Muscle of leg (tissue), 11 donors: ENCODE data around the gene ATAD3C. TPM values are rescaled to one million over a fixed set of nuclear protein-coding genes. Genes with fewer than 3 reads are reported as not detected.
A peak's percentile ranks its signal among the peaks of the same experiment; 100 is the strongest.
"Not testable (repeated sequence)": the region's sequence is repeated elsewhere in the genome, so short reads cannot be mapped to it uniquely, and the experiment has no call there.

ENCODE experiments used
- DNase-seq: peaks from one replicate; pipeline ENCODE4 v3.0.0; 2013
- H3K27ac ChIP-seq: one replicate; pipeline ENCODE4 v1.5.1; 2013; ENCODE audit warnings: mild to moderate bottlenecking, low read length, control low read depth
- H3K27me3 ChIP-seq: one replicate; pipeline ENCODE4 v1.6.1; 2013; ENCODE audit warnings: low read length; ENCODE audit not compliant: control insufficient read depth, insufficient read depth
- H3K36me3 ChIP-seq: one replicate; pipeline ENCODE4 v1.6.1; 2013; ENCODE audit warnings: low read length; ENCODE audit not compliant: control insufficient read depth, insufficient read depth
- H3K4me1 ChIP-seq: one replicate; pipeline ENCODE4 v1.6.1; 2013; ENCODE audit warnings: low read length; ENCODE audit not compliant: control insufficient read depth, insufficient read depth
- H3K4me3 ChIP-seq: one replicate; pipeline ENCODE4 v1.5.1; 2013; ENCODE audit warnings: low read length, control low read depth
- H3K9me3 ChIP-seq: replicated peaks from 2 replicates; pipeline ENCODE4 v1.6.1; 2013; ENCODE audit warnings: low read depth, low read length; ENCODE audit not compliant: control insufficient read depth
- WGBS: methylation state at CpG from one replicate; pipeline ENCODE4 v1.1.5; 2013; ENCODE audit warnings: missing lambda C conversion rate; ENCODE audit not compliant: insufficient coverage; 5-methylcytosine and 5-hydroxymethylcytosine counted together
- polyA plus RNA-seq, 8 donors: library from polyadenylated mRNA; unstranded; fragments of 120-200 nt; gene quantifications; one replicate each; pipeline versions ENCODE4 v1.2.1 to v1.2.3, GENCODE V29; 2013; ENCODE audit warnings: inconsistent platforms in 1 of 8, low replicate concordance in 1 of 8; ENCODE audit not compliant: insufficient read length in 8 of 8, insufficient read depth in 1 of 8
- total RNA-seq: library from RNA; stranded (reverse); fragments of 120-200 nt; gene quantifications from one replicate; pipeline ENCODE4 v1.2.4, GENCODE V29; 2013

ATAD3C gene
- total and polyA plus RNA-seq, 9 donors: 0.22 to 1.2 (median 0.35) TPM

DNA sequence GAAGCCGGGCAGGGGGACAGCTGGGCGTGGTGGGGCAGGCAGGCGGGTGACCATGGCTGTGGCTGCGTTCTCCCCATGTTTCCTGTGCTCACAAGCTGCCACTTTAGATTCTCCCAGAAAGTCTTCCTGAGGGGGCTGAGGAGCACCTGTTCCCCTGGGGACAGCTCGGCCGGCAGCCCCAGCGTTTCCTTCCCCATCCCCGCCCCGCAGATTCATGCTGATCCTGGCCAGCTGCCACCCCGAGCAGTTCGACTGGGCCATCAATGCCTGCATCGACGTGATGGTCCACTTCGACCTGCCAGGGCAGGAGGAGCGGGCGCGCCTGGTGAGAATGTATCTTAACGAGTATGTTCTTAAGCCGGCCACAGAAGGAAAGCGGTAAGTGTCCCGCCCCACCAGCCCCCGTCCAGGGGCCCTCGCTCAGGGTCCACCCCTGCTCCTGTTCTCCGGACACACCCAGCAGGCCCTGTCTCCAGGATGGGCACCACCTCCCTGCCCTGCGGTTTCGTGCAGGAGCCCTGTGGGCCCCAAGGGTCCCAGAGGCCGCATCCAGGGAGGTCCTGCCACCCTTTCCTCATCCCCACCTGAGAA is 11.1 kb downstream of the ATAD3C start:
- whole genome bisulfite sequencing: 66% methylated on average over 25 of the region's 27 CpGs
- Histone ChIP-seq H3K9me3 (no peaks in the 10 kb centered on the region), H3K36me3 (no peaks in the 10 kb centered on the region), H3K27me3 (no peaks in the 10 kb centered on the region), H3K4me3 (no peak overlapping the region), H3K27ac (no peak overlapping the region), H3K4me1 (peaks cover 10% of the 10 kb centered on the region)
- no peak for DNase-seq

DNA sequence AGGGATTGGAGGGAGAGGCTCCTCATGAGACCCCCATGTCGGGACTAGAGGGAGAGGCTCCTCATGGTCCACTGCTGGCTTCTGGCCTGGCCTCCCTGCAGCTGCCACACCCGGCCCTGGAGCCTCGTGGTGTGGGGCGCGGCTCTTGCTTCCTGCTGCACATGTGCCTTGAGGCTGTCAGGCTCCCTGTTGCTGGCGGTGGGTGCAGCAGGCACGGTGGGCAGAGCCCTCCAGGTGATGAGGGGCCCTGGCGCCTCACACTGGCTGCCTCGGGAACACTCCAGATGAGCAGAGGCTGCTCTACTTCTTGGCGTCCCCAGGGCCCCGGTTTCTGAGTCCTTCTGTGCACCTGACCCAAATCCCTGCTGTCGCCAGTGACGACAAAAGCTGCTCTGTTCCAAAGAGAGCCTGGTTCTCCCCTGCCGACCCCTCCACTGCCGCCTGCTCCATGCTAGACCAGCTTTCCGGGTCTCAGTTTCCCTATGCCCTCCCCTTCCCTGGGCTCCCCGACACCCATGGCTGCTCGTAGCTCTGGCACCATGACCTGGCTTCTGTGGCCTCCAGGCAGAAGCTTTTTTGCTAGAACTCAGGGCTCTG is 12.3 kb downstream of the ATAD3C start:
- peaks cover 10% of the 10 kb centered on the region for H3K4me1 ChIP-seq
- no peaks in the 10 kb centered on the region for H3K36me3 ChIP-seq
- no peaks in the 10 kb centered on the region for H3K27me3 ChIP-seq
- 56% methylated on average over 17 of the region's 18 CpGs for WGBS
- H3K9me3 ChIP-seq: no peaks in the 10 kb centered on the region
- DNase-seq: no peak
- H3K27ac ChIP-seq: no peak overlapping the region
- no peak overlapping the region for H3K4me3 ChIP-seq

DNA sequence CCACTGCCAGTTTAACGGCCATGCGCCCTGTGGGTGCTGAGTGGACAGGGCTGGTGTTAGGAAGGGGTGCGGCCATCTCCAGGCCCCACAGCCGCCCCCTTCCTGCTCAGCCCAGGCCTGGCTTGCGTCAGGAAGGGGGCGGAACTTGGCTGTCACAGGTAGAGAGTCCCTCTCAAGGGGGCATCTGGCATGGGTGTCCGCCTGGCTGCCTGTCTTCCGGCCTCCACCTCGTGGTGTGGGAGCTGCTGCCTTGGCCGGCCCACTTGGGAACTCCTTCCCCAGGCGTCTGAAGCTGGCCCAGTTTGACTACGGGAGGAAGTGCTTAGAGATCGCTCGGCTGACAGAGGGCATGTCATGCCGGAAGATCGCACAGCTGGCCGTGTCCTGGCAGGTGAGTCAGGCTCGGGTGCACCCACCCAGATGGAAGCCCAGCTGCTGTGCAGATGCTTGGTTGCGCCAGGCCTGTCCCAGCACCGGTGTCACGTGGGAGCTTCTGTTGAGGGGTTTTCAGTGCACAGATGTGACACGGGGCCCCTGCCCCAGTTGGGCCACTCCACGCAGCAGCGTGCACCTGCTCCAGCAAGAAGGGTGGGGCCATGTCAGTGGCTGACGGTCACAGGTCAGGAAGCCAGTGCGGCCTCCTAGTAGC is 13.0 kb downstream of the ATAD3C start:
- Histone ChIP-seq H3K27me3 (no peaks in the 10 kb centered on the region), H3K4me1 (peaks cover 10% of the 10 kb centered on the region), H3K36me3 (no peaks in the 10 kb centered on the region), H3K9me3 (no peaks in the 10 kb centered on the region), H3K27ac (no peak overlapping the region), H3K4me3 (no peak overlapping the region)
- 42% methylated on average over 21 of the region's 26 CpGs for WGBS
- no peak for DNase-seq

DNA sequence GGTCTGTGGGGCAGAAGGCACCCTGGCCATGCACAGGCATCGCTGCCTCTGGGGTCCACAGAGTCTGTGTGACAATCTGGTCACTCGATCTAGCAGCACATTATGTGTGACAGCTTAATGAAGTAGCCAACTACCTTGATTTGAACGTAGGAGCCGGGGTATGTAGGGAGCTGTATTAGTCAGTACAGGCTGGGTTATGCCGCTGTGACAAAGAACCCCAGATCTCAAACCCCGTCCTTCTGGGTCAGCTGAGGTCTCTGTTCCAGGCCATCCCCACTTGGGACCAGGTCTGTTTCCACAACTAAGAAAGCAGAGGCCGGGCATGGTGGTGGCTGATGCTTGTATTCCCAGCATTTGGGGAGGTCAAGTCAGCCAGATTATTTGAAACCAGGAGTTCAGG is 13.8 kb downstream of the ATAD3C start:
- WGBS: 73% methylated on average over 6 of the region's 7 CpGs
- Histone ChIP-seq H3K9me3 (no peaks in the 10 kb centered on the region), H3K27ac (no peak overlapping the region)

DNA sequence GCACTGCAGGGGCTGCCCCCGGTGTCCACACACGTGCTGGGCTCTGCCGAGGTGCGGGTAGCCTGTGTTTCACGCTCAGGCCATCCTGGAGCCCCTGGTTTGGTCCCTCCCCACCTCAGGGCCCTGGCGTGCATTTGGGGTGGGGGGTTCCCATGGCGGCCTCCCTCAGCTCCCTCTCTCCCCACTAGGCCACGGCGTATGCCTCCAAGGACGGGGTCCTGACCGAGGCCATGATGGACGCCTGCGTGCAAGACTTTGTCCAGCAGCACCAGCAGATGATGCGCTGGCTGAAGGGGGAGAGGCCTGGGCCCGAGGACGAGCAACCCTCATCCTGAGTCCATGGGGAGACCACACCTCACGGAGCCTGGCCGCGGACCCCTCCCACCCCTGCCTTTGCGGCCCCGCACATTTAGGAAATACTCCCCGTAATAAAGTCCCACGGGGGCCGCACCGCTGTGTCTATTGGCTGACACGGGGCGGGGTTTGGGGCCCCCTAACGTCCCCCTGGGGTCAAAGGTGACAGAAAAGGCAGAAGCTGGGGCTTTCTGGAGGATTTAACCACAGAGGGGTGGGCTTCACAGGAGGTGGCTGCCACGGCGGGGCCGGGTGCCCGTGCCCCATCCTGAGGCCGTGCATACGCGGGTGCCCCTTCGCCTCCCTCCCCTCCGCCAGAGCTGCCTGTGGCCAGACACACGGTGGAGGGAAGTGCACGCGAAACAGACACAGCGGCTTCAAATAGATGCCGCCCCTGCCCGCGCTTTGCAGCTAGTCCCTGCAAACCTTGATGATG is 18.9 kb downstream of the ATAD3C start:
- not testable (repeated sequence) for DNase-seq, H3K4me3 ChIP-seq, H3K27ac ChIP-seq, H3K36me3 ChIP-seq, H3K9me3 ChIP-seq, H3K27me3 ChIP-seq
- WGBS: 49% methylated on average over 5 of the region's 44 CpGs
- peaks cover 16% of the 10 kb centered on the region for H3K4me1 ChIP-seq

More for the DNA sequence above, 13.8 kb downstream of the ATAD3C start:
- H3K4me3 ChIP-seq: no peak overlapping the region
- no peaks in the 10 kb centered on the region for H3K36me3 ChIP-seq
- no peak for DNase-seq
- no peaks in the 10 kb centered on the region for H3K27me3 ChIP-seq
- peaks cover 10% of the 10 kb centered on the region for H3K4me1 ChIP-seq

DNA sequence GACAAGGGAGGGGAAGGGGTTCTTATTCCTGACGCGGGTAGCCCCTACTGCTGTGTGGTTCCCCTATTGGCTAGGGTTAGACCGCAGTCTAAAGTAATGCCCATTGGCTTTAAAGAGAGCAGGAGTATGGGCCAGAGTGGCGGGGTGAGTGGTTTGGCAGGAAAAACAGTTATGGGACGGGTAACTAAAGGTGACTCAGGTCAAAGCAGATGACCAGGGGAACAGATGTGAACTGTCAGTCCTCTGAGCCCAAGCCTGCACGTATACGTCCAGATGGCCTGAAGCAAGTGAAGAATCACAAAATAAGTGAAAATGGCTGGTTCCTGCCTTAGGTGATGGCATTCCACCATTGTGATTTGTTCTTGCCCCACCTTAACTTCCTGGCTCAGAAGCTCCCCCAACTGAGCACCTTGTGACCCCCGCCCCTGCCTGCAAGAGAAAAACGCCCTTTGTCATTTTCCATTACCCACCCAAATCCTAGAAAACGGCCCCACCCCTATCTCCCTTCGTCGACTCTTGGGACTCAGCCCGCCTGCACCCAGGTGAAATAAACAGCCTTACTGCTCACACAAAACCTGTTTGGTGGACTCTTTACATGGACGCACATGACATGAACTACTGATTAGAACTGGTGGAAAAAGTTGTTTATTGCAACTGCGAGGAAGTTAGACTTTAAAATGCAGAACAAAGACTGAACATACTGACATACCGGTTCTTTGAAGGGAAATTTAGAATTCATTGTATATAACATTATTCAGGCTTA is 21.3 kb downstream of the ATAD3C start:
- H3K4me3 ChIP-seq: peak overlapping the region; percentile 75
- DNase-seq: no peak
- H3K27me3 ChIP-seq: no peaks in the 10 kb centered on the region
- H3K9me3 ChIP-seq: no peaks in the 10 kb centered on the region
- peaks cover 17% of the 10 kb centered on the region for H3K4me1 ChIP-seq
- H3K27ac ChIP-seq: peak overlapping the region; percentile 13
- 19% methylated on average over 11 of the region's 16 CpGs for WGBS
- no peaks in the 10 kb centered on the region for H3K36me3 ChIP-seq

DNA sequence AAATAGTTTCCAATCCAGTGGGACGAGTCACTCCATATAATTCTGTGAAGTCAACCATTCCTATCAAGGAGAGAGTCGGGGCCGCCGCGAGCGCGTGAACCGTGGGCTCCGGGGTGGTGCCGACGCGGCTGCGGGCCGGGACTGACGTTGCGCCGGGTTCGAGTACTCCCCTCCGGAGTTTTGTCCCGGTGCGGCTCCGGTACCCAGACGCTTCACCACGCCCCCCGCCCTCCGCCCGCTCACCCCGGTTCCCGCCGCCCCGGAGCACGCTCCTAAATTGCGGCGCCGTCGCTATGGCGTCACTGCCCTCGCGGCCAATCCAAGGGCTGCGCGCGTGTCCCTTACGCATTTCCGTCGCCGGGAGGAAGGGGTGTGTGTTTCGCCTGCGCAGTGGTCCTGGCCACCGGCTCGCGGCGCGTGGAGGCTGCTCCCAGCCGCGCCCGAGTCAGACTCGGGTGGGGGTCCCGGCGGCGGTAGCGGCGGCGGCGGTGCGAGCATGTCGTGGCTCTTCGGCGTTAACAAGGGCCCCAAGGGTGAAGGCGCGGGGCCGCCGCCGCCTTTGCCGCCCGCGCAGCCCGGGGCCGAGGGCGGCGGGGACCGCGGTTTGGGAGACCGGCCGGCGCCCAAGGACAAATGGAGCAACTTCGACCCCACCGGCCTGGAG is 22.0 kb downstream of the ATAD3C start, which contains the start of gene ATAD3B:
Gene ATAD3B (plus strand): TSS at position 377 of the 664 bp plus-strand sequence. CDS start 120 bp downstream, at position 497.
- H3K9me3 ChIP-seq: no peaks in the 10 kb centered on the region
- H3K27ac ChIP-seq: peak within 1 kb of the TSS; percentile 13
- under 1% methylated on average over 69 of the region's 87 CpGs for WGBS
- H3K4me1 ChIP-seq: peaks cover 17% of the 10 kb centered on the region
- H3K36me3 ChIP-seq: no peaks in the 10 kb centered on the region
- peak within 1 kb of the TSS; percentile 75 for H3K4me3 ChIP-seq
- no peaks in the 10 kb centered on the region for H3K27me3 ChIP-seq
- DNase-seq: peak; percentile 98

DNA sequence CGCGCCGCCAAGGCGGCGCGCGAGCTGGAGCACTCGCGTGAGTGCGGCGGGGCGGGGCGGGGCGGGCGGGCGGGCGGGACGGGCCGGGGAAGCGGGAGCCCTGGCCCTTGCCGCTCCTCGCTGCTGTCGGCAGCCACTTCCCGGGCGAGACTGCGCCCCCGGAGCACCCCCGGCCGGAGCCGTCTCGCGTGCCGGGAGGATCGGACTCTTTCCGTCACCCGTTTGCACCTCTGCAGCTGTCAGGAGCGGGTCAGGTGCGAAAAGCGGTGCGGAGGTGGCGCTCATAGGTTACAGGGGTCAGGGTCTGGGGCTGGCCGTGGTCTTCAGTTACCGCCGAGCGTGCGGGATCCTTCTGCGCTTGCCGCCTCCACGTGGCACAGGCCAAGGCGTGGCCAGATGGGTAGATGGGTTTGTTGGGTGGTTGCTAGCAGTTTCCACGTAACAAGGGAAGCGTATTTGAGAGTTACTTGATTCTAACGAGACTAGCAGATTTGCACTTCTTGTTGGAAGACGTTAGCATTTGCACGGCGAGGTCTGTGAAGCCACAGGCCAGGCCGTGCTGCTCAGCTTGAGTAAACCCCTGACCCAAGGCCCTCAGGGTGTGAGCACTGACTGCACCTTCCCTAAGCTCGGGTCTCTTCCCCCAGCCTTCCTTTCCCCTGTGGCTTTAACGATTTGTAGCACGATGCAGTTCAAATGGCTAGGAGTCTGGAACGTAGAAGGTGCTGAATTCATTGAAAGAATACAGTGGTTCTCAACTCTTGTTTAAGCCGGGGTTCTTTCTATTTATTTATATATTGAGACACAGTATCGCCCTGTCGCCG is 22.8 kb downstream of the ATAD3C start:
- not testable (repeated sequence) for H3K9me3 ChIP-seq, H3K27me3 ChIP-seq, H3K27ac ChIP-seq, DNase-seq, H3K36me3 ChIP-seq
- Histone ChIP-seq H3K4me1 (peaks cover 17% of the 10 kb centered on the region), H3K4me3 (peak overlapping the region; percentile 75)
- WGBS: 0% methylated on average over 35 of the region's 65 CpGs

DNA sequence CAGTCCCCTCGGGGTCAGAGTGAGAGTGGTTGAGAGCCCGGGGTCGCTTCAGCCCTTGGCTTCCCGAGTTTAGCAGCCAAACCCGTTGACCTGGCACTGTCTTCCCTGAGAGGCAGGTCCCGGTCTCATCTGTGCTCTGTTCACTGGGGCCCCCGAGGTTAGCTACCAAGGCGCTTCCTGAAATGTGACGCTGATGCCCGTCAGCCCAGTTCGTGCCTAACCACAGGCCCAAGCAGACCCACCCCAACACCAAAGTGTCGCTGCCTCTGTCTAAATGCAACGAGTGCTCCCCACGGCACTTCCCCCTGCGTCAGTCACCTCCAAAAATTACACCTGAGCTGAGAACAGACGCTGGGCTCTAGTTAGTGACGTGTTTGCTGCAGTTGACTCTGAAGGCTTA is 26.5 kb downstream of the ATAD3C start:
- WGBS: no CpG with 5 or more reads among the region's 17 CpGs
- H3K4me1 ChIP-seq: peaks cover 10% of the 10 kb centered on the region

More for the DNA sequence above, 26.5 kb downstream of the ATAD3C start:
- H3K9me3 ChIP-seq, DNase-seq, H3K27me3 ChIP-seq, H3K27ac ChIP-seq, H3K4me3 ChIP-seq: not testable (repeated sequence)
- peaks cover 34% of the 10 kb centered on the region for H3K36me3 ChIP-seq
